Kidney capillary endothelial cell (primary cell): ENCODE measurements around the gene E2F1.
"Not testable (repeated sequence)": the region's sequence is repeated elsewhere in the genome, so short reads cannot be mapped to it uniquely, and the experiment has no call there.

Experiments
- DNase-seq: peaks from one replicate; pipeline ENCODE4 v3.0.0-alpha.2; 2018; ENCODE audit warnings: low spot score

The E2F1 gene

DNA sequence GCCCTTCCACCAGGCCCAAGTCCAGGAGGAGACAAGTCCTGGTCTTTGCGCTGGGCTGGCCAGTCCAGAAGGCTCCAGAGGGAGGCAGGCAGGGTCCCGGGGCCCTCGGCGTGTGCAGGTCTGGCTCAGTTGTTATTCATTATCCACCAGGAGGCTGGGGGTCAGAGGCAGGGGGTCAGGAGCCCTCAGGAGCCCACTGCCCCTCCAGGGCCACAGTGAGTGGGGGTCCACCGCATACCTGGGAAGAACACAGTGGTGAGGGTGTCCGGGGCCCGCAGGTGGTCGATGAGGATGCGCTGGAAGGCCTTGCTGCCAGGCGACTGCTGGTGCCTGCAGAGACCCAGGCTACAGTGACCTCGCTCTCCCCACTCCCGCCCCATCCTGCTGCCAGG lies 28.5 kb downstream of the E2F1 start:
- no peak for DNase-seq

DNA sequence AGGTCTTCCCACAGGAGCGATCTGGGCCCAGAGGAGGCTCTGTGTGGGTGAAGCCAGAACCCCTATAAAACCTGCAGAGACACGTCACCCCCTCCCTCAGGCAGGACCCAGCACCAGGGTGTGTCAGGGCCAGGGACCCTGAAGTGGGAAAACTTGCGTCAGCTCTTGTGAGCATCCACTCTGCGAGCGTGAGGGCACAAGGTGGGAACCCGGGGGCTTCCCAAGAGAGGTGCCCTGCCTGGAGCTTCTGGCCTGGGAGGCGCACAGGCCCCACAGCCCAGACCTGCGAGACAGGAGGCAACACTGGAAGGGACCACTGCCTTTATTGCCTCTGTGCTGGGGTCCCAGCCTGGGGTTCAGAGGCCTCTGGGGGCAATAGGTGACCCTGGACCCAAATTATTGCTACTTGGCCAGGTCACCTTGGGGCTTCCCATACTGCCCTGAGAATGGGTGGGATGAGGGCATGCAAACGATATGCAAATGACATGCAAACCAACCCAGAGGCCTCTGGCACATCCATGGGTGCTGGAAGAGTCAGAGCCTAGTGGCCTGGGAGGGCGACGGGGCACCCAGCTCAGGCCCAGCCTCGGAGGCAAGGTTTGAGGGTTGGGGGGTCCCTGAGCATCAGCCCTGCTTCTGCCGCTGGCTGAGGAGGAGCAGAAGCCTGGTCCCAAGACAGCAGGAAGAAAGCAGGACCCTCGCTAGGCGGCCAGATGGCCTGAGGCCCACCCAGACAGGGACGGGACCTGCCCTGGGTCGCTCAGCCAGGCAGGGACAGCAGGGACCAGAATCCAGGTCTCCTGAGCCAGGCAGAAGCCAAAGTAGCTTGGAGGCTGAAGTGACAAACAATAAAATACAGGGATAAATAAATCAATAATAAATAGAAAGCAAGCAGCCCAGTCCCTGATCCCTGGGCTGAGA lies 29.1 kb downstream of the E2F1 start:
- no peak for DNase-seq

DNA sequence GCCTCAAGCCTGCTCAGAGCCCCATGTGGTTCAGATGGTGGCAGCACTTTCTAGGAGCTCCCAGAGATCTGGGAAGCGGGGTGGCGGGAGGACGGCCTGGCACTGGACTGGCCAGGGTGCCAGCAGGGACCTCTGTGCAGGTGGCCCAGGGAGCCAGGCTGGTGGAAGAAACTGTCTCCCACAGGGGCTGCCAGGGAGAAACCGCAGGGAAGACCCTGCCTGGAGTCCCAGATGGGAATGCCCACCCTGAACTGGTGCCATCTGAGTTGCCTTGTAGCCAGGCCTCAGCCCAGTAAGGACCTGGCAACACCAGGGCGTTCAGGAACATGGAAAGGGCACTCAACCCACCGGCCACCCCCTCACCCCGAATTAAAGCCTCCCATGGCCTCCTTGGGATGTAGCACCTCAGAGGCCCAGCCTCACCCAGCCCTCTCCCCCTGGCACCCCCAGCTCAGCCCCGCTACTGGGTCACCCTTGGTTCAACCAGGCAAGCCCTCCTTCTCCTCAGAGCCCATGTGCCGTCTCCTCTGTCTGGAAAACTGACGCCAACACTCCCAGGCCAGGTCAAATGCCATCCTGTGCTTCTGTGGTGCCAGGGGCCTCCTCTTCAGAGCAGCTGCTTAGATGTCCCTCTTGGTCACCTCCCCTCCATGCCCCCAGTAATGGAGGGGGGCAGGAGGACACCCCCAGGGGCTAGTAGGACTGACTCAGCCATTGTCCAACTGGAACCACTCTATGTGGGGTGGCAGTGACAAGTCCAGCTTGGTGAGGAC lies 30.0 kb downstream of the E2F1 start:
- DNase-seq: no peak

DNA sequence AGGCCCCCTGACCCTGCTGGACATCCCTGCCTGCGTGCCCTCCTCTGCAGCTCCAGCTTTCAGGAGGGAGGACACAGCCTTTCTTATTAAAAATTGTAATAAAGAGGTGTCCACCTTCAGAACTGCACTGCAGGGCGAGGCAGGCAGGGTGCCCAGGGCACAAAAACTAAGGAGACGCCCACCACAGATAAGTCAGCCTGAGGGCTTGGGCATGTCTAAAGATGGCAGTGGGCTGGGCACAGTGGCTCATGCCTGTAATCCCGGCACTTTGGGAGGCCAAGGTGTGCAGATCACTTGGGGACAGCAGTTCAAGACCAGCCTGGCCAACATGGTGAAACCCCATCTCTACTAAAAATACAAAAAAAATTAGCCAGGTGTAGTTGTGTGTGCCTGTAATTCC lies 31.0 kb downstream of the E2F1 start:
- no peak for DNase-seq

DNA sequence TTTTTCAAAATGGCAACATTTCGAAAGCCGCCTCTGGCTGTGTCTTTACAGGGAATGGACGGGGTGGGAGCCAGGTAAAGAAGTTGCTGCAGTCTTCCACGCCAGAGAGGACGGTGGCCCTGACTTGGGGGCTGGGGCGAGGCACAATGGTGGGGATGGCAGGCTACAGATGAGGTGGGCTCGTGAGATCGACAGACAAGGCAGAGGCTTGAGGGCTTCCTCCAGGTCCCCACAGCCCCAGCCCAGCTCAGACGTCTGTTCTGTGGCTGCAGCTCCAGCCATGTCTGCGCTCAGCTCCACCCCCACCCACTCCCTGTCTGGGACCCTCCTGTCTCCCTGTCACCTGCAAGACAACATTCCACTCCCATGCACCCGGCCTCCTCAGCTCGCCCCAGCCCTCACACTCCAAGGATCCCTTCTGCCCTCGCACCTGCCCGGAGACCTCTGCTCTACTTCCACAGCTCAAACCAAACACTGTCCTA lies 31.5 kb downstream of the E2F1 start:
- DNase-seq: no peak

DNA sequence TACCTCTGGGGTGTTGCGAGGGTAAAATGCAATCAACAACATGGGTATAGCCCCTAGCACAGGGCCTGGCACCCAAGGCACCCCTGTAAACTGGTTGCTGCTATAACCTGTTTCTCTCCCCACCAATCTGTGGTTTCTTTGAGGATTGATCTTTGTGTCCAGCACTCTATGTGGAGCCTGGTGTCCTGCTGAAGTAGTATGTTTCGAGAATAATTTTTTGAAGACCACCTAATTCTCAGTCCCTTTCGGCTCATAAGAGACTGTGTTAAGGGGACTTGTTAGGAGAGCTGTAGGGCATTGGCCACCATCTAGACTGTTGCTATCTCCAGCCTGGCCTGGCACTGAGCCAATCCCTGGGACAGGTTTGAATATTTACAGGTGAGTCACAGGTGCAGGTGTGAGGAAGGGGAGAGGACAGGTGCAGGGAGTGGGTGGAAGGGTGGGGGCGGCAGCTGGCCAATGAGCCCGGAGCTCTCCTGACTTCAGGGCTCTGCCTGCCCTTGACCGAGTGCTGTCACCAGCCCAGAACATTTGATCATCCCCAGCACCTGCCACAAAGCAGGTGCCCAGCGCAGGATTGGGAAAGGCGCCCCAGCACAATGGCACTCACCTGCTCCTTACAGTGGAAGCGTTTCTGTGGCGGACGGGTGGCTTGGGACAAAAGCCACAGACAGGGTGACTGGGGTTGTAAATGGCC lies 32.1 kb downstream of the E2F1 start:
- no peak for DNase-seq

DNA sequence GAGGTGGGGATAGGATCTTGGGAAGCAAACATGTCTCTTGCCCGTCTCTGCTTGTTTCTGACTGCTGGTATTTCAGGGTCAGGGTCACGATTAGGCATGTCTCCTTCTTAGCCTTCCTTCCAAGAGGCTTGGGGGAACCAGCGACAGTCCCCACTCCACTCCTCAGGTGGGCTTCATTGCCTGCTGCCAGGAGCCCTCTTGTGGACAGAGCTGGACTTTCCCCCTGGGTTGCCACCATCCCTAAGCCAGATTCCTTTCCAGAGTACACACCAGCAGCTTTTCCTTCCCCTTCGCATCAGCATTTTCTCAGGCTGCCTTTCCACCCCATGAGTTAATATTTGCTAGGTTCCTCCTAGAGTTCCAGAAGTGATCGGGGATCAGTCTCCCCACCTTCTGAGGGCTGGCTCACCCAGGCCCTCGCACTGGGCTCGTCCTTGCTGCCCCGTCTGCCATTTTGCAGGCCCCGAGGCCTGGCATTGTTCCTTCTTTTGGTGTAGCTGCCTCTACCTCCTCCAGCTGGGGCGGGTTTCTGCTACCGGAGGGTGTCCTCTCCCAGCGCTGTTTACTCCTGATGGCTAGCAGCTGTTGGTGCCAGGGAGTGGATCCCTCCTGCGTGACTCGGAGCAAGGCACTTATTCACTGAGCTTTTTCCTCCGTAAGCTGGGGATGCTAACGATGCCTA lies 32.8 kb downstream of the E2F1 start:
- peak; percentile 39 for DNase-seq

DNA sequence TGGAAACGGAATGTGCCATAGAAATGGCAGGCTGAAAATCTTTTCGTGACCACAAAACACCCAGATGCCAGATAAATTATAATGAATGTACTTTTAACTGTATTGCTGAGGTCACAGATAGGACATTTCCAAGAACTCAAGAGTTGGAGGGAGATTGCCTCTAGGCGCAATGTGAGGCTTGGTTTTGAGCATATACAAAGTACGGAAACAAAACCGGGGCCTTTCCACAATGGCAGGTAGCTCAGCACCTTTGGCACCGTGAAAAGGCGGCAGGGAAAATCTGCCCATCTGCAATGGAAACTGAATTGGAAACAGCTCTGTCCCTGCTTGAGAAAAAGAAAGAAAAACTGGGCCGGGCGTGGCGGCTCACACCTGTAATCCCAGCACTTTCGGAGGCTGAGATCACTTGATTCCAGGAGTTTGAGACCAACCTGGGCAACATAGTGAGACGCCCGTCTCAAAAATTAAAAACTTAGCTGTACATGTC lies 34.6 kb downstream of the E2F1 start:
- no peak for DNase-seq

DNA sequence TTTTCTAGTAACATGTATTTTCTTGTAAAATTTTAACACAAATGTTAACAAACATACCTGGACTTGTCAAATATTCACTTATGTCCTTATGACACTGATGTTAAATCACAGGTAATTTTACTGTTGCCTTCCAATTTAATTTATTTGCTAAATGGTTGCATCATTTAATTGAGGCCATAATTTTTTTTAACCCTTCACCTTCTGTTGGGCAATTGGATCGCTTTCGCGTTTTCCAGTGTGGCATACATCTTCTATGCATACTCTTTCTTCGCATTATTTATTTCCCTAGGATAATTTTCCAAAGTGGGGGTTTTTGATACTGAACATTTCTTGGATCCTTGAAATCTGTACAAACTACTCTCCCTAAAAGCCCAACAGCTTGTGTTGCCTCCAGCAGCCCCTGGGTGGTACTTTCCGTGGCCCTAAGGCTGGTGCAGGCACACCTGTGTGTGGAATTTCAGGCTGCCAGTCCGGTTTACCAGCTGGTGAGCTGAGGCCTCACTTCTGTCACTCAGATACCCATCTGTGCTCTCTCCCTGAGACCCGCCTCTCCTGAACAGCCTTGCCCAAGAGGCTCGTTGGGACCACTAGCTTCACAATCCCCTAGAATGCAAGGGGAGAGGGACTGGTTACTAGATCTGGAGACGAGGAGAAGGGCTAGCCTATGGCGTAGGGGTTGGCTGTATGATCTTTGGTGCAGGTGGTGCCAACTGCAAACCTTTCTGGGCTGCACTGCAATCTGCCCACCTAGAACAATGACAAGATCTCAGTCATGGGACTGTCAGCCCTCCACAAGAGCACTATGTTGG lies 35.2 kb downstream of the E2F1 start:
- no peak for DNase-seq

DNA sequence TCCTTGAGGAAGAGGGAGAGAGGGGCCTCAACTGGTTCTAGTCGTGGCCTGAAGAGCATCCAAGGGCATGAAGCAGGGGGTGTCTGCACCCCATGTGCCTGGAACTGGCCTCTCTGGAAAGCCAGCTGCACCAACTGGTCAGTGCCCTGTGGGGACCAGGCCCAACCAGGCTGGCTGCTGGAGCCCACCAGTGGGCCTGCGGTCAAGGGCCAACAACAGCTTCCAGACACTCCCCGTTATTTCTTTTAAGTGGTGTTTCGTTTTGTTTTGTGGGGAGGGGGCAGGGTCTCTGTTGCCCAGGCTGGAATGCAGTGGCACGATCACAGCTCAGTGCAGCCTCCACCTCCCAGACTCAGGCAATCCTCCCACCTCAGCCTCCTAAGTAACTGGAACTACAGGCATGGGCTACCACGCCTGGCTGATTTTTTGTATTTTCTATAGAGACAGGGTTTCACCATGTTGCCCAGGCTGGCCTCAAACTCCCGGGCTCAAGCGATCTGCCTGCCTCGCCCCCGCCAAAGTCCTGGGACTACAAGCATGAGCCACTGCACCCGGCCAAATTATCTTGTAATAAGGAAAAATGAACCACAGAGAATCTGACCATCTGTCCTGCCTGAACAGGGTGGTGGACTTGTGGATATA lies 36.0 kb downstream of the E2F1 start:
- DNase-seq: no peak

DNA sequence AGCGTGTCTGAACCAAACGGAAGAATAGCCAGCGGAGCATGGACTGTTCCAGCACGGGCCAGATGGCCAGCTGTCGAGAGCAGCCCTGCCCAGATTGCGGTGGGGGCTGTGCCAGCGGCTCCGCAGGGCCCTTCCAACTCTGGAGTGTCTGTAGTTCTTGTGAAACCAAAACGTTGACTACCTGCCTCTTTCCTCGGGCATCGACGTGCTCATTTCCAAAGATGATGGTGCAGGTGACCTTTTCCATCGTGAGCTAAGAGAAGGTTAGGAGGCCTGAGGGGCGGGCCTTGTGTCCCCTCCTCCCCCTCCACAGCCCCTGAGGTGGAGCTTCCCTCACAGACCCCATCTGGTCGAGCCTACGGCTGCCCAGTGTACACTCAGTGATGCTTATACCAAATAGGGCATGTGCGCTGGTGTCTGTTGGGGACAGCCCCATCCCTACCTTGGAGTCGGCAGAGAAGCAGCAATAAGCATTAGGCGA lies 36.9 kb downstream of the E2F1 start:
- DNase-seq: no peak

DNA sequence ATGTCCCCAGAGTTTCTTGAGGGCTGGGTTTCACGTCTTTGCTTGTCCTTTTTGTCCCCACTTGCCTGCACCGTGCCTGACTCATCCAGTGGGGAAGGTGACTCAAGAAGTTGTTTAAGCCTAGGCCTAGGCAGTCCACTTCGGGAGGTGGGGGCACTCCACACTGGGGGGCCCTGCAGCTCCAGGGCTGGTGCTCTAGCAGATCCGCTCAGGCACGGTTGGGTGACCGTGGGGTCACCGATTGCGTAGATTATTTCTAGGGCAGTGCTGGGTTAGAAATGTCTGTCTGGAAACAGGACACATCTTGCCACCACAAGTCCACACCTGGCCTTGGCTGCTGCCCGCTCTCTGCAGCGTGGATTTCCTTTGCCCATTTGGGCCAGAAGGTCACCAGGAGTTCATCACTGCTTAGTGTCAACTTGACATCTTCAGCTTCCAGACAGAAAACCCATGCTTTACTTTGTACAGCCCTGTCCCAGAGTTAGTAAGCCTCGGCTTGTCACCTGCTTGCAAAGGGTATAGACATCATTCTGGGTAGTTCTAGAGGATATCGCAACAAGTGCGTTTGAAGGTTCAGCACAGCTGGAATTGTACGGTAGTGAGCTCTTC lies 37.7 kb downstream of the E2F1 start:
- no peak for DNase-seq

DNA sequence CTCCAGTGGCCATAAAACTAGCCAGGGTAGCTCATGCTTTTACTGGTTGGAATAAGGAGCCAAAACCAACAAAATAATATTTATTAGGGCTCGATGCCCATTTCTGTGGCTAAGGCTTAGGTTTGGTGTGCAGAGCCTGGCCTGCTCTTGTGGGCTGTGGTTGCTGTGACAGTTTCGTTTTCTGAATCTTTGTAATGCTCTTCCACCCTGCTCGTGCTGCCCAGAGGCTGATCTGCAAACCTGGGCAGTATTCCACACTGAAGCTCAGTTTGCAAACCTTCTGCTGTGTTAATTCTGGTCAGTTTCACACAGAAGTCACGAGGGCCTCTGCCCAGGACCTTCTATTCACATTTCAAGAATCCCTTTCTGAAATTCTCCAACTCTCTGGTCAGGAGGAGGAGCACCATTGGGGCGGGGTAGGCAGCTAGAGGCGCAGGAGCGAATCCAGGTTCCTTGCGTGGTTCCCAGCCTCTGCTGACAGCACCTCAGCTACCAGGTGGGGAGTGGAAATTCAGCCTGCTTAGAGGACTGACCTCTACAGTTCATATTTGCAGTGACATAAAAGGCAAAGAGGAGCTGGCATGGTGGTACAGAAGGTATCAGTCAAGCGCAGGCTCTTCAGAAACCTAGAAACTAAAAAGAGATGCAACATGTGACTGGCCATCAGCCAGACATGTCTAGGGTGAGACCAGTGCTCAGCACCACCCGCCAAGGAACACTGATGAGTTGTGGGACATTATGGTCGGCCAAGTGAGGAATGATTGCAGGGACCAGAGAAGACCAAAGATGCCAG lies 38.4 kb downstream of the E2F1 start:
- no peak for DNase-seq

DNA sequence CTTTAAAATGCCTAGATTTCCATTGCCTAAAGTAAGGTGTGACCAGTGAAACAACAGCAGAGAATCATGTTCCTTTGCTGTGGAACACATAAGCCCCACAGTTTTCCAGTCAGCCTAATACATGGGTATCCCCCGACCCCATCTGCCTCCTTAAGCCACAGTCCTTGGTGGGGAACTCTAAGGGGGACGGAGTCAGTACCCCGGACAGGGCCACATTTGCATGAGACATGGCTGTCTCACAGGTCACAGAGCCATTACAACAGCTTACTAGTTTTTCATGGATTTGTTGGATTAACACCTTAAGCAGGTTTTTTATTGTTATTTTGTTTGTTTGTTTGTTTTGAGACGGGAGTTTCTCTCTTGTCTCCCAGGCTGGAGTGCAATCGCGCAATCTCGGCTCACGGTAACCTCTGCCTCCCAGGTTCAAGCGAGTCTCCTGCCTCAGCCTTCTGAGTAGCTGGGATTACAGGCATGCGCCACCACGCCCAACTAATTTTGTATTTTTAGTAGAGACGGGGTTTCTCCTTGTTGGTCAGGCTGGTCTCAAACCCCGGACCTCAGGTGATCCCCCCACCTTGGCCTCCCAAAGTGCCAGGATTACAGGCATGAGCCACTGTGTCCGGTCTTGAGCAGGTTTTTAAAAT lies 39.1 kb downstream of the E2F1 start:
- not testable (repeated sequence) for DNase-seq

DNA sequence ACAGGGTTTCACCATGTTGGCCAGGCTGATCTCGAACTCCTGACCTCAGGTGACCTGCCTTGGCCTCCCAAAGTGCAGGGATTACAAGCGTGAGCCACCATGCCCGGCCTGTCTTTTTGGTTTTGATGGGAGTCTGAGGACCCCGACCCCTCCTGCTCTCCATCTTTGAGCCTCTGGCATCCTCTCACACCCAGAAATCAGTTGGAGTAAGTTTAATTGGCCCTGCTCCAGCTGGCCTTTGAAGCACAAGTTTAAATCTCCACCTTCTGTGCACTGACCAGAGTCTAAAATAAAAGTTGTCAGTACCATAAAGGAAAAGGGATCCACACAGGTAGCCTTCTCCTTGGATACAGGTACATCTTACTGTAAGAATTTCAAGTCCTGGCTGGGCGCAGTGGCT lies 40.0 kb downstream of the E2F1 start:
- DNase-seq: no peak

DNA sequence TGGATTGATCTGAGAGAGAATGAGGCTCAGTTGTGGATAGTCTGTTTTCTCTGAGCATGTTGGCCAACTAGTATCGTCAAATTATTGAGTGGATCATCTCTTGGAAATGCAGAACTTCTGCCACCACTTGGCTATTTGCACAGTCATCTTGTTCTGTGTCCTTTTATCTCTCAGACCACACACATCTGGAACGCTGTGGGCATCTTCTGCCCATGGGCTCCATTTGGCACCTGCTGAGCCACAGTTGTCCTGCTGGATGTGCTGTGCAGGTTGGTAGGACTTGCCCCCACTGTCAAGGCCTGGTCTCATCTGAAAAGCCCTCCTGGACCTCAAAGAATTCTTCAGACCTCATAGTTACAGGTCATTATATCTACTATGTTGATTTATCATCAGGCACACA lies 40.8 kb downstream of the E2F1 start:
- no peak for DNase-seq

DNA sequence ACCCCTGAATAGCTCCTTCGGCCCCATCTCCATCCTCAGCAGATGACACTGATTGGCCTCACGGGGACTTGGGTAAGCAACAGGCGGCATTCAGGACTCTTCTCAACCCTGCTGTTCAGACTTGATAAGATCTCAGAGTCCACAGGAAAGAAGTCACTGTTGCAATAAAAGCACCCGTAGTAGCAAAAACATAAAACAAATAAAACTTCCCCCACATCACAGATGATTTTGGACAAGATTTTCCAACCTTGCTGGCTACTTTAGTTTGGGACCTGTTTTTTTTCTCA lies 41.2 kb downstream of the E2F1 start:
- DNase-seq: no peak

DNA sequence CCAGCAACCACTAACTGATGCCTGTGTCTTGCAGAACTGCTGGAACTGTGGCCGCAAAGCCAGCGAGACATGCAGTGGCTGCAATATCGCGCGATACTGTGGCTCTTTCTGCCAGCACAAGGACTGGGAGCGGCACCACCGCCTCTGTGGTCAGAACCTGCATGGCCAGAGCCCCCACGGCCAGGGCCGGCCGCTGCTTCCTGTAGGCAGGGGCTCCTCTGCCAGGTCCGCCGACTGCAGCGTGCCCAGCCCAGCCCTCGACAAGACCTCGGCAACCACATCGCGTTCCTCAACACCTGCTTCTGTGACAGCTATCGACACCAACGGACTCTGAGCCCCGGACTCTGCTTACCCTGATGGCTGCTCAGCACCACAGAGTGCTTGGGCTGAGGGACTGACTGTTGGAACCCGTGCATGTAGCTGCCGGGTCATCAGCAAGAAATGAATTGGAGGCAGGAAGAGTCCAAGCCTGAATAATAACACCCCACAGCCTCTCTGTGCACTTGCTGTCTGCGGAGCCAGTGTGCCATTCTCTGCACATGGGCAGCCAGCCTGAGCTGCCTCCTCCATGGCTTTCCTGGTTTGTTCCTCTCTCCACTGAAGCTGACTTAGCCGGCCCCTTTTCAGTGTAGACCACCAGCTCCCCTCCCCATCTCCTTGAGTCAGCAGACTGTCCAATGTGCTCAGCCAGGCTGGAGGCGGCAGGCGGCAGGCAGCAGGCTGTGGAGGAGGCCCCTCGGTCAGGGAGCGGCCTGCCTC lies 41.7 kb downstream of the E2F1 start:
- no peak for DNase-seq
